Bronchial epithelial cell (primary cell): ENCODE results near the gene DERL3. TPM values are rescaled to one million over a fixed set of nuclear protein-coding genes. Genes with fewer than 3 reads are reported as not detected.

Experiments
- DNase-seq: peaks from one replicate; pipeline ENCODE4 v3.0.0-alpha.2; 2010; ENCODE audit warnings: low read depth
- FAIRE-seq: peaks from 2 replicates; lab custom pipeline; 2011; peaks lifted over from hg19 to GRCh38; lab: Jason Lieb, UNC
- H3K27me3 ChIP-seq: 2 replicates; pipeline ENCODE4 v1.5.1; 2011; ENCODE audit warnings: low read length; ENCODE audit not compliant: control insufficient read depth, insufficient read depth
- H3K36me3 ChIP-seq: 2 replicates; pipeline ENCODE4 v1.5.1; 2011; ENCODE audit warnings: low read length; ENCODE audit not compliant: control insufficient read depth, insufficient read depth
- H3K4me3 ChIP-seq: 2 replicates; pipeline ENCODE4 v1.5.1; 2011; ENCODE audit warnings: mild to moderate bottlenecking, low read depth, low read length, control low read depth
- total RNA-seq: library from RNA; depleted of rRNA; stranded (reverse); fragments of >200 nt; gene quantifications from 2 replicates; pipeline ENCODE4 v1.2.1, GENCODE V29; 2014
- TF ChIP-seq, protein P1 (sequence below): IDR thresholded peaks from 2 replicates; pipeline ENCODE4 v1.5.1; 2011; ENCODE audit warnings: mild to moderate bottlenecking, moderate library complexity, low read length, control low read depth, inconsistent platforms; ENCODE audit not compliant: insufficient read depth, severe bottlenecking

The DERL3 gene
- total RNA-seq, 1 donor from 2014 or later = 0.26 TPM

DNA sequence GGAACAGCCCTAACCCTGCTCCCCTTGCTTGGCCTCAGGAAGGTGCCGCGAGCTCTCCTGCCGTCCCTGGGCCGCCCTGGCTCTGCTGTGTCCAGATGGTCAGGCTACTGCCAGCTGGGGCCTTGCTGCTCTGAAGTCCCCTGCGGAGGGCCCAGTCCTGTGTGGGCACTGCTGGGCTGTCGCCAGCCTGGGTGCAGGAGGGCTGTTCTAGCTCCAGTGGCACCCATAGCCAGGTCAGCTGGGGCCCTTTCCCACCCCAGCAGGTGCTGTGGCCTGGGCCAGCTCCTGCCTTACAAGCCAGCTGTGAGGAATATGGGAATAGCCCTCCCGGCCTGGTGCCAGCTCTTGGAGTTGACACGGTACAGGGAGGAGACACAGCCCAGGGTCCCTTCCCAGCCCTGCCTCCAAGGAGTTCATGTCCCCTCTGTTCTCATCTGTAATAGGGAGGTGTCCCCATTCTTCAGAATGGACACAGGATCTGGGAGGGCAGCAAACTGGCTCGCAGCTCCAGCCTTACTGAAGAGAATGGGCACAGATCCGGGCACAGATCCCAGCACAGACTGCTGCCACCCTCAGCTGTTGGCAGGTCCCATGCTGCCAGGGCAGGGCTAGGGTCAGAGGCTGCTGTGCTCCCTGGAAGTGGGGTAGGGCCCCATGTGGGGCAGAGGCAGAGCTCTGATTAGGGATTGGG lies 3.9 kb downstream of the DERL3 start:
- no peak for FAIRE-seq
- Histone ChIP-seq H3K4me3 (no peak overlapping the region), H3K36me3 (peaks cover 15% of the 10 kb centered on the region), H3K27me3 (no peaks in the 10 kb centered on the region)
- TF ChIP-seq, protein P1, sequence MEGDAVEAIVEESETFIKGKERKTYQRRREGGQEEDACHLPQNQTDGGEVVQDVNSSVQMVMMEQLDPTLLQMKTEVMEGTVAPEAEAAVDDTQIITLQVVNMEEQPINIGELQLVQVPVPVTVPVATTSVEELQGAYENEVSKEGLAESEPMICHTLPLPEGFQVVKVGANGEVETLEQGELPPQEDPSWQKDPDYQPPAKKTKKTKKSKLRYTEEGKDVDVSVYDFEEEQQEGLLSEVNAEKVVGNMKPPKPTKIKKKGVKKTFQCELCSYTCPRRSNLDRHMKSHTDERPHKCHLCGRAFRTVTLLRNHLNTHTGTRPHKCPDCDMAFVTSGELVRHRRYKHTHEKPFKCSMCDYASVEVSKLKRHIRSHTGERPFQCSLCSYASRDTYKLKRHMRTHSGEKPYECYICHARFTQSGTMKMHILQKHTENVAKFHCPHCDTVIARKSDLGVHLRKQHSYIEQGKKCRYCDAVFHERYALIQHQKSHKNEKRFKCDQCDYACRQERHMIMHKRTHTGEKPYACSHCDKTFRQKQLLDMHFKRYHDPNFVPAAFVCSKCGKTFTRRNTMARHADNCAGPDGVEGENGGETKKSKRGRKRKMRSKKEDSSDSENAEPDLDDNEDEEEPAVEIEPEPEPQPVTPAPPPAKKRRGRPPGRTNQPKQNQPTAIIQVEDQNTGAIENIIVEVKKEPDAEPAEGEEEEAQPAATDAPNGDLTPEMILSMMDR = no peak
- DNase-seq = no peak

DNA sequence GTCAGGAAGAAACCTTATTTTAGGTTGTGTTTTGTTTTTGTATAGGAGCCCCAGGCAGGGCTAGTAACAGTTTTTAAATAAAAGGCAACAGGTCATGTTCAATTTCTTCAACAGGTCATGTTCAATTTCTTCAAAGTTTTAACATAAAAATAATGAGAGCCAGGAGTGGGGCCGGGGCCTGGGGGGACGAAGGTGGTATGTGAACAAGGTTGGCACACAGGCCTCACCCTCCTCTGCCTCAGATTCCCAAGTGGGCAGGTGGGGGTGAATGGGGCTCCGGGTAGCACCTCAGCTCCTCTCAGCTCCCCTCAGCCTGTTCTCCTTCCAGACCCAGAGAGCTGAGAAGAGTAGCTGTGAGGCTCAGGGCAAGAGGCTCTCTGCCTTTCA lies 4.4 kb downstream of the DERL3 start:
- Histone ChIP-seq H3K4me3 (no peak overlapping the region), H3K36me3 (peaks cover 15% of the 10 kb centered on the region), H3K27me3 (no peaks in the 10 kb centered on the region)
- TF ChIP-seq, protein P1 = no peak
- DNase-seq (no peak), FAIRE-seq (no peak)

DNA sequence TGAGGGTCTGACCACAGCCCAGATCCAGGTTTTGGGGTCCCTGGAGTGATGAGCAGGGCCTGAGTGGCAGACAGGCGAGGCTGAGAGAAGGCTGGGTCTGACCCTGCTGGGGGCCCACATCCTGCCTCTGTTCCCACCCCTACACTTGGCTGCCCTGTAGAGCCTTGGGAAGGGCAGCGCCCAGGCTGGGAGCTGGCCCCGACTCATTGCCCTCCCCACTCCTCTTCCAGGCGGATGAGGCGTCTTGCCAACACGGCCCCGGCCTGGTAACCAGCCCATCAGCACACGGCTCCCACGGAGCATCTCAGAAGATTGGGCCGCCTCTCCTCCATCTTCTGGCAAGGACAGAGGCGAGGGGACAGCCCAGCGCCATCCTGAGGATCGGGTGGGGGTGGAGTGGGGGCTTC lies 4.9 kb downstream of the DERL3 start:
- no peak for FAIRE-seq
- no peaks in the 10 kb centered on the region for H3K27me3 ChIP-seq
- DNase-seq = no peak
- peaks cover 20% of the 10 kb centered on the region for H3K36me3 ChIP-seq
- TF ChIP-seq, protein P1 = no peak
- H3K4me3 ChIP-seq = no peak overlapping the region

DNA sequence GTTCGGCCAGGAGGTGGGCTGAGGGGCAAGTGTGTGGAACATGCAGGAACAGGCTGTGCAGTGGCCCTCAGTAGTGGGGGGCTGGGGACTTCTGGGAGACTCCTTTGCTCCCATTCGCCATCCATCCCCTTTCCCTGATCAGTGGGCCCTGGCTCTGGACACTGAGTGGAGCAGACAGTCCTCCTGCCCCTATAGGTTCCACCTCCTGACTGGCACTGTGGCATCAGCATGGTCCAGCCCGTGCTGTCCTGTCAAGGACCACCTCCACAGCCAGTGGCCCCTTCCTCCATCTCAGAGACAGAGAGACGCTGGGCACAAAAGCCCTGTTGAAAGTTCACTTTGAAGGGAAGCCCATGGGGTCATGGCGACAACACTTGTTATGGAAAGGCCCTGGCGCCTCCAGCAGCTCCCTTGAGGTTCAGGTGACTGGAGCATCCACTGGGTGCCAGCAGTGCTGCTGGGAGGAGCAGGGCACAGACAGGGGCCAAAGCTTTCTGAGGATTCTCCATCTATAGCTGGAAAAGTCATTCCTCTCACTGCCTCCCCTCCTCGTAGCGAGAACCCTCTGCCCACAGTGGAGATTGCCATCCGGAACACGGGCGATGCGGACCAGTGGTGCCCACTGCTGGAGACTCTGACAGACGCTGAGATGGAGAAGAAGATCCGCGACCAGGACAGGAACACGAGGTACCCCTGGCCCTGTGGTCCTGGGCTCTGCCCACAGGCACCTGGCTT lies 5.6 kb downstream of the DERL3 start:
- FAIRE-seq (no peak), DNase-seq (no peak)
- Histone ChIP-seq H3K36me3 (peaks cover 23% of the 10 kb centered on the region), H3K4me3 (no peak overlapping the region), H3K27me3 (no peaks in the 10 kb centered on the region)
- TF ChIP-seq, protein P1 = no peak

DNA sequence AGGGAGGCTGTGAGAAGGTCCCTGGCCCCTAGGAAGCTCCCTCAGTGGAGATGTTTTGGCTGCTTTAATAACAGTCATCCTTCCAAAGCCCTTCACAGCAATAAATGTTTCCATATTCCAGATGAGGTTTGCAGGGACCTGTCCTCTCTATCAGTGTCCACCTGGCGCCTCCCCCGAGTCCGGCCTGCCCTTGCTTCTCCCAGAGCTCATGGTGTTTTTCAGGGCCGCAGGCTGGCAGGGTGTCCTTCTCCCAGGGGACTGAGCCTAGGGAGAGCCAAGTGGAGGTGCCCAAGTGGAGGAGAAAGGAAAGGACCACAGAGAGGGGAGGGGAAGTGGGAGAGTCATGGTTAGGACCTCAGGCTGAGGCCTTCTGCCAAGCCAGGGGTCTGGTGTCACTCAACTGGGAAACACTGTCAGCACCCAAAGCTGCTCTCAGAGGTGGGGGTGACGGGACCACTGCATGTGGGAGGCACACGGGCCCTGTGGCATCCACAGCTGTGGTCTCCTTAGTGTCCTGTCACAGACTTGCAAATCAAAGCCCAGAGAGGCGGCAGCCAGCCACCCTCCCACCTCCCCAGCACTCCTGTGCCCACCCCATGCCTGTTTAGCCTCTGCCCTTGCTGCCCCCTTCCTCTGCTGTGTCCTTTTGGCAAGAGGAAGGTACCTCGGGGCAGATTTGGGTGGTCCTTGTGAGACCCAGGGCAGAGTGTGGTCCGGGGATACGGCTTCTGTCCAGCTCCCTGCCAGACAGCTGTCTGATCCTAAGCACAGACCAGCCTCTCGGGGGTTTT lies 6.4 kb downstream of the DERL3 start:
- no peak for FAIRE-seq
- TF ChIP-seq, protein P1 = no peak
- Histone ChIP-seq H3K36me3 (peaks cover 27% of the 10 kb centered on the region), H3K4me3 (no peak overlapping the region), H3K27me3 (no peaks in the 10 kb centered on the region)
- no peak for DNase-seq
